T-helper 1 cell treated with Interleukin-12 subunit alpha and Interleukin-12 subunit beta and Interleukin-4 antibody, amounts not matched to agents 30 μg/mL and 1 μg/mL, for 36 hours (primary cell): ENCODE data around the gene SNAP47.

Source experiments
- H3K27ac Mint-ChIP-seq: one replicate; pipeline ENCODE4 v1.8.0; 2021; ENCODE audit warnings: mild to moderate bottlenecking, mixed read lengths
- H3K27me3 Mint-ChIP-seq: one replicate; pipeline ENCODE4 v1.8.0; 2021; ENCODE audit warnings: low read depth, mixed read lengths
- H3K36me3 Mint-ChIP-seq: one replicate; pipeline ENCODE4 v1.8.0; 2021; ENCODE audit warnings: low read depth, mixed read lengths
- H3K4me1 Mint-ChIP-seq: one replicate; pipeline ENCODE4 v1.8.0; 2021; ENCODE audit warnings: low read depth, mixed read lengths
- H3K4me3 Mint-ChIP-seq: one replicate; pipeline ENCODE4 v1.8.0; 2021; ENCODE audit warnings: mild to moderate bottlenecking, moderate library complexity, mixed read lengths
- H3K9me3 Mint-ChIP-seq: one replicate; pipeline ENCODE4 v1.8.0; 2021; ENCODE audit warnings: mixed read lengths

The SNAP47 gene

DNA sequence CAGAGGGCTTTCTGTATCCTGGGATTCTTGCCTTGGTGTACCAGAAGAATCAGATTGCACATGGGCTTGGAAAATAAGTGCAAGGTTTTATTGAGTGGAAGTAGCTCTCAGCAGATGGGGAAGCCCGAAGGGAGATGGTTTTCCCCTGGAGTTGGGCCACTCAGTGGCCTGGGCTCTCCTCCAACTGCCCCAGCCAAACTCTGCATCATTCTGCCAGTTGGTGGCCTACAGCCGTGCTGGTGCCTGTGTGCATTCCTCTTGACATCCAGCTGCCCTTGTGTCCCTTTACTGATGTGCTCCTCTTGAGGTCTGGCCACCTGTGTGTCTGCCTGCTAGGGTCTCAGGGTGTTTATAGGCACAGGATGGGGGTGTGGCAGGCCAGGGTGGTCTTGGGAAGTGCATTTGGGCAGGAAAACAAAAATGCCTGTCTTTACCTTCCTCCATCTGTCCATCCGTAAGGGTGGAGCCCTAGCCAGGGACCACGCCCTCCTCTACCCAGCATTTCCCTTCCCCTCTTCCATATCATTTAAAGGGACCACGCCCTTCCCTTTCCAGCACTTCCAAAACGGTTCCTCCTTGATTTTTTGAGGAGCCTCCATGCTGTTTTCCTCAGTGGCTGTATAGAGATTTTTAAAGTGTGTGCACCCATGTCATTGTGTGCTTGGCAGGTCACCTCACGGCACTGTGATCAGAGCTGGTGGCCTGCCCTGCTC is 18.9 kb downstream of the SNAP47 start:
- Mint-ChIP-seq H3K27ac (no peak overlapping the region), H3K4me3 (no peak overlapping the region), H3K27me3 (no peaks in the 10 kb centered on the region), H3K4me1 (peaks cover 32% of the 10 kb centered on the region), H3K9me3 (no peaks in the 10 kb centered on the region), H3K36me3 (peaks cover 32% of the 10 kb centered on the region)

DNA sequence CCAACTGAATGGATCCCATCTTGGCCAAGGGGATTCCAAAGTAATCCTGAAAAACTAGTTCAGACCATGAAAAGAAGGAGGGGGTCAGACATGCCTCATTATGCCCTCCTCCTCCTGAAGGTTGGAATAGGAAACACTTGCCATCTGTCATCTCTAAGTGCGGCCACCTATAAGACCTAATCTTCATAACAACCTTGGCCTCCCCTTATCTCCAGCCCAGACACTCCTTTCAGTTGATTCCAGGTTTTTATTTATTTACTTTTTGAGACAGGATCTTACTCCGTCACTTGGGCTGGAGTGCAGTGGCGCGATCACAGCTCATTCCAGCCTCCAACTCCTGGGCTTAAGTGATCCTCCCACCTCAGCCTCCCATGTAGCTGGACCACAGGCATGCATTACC is 19.7 kb downstream of the SNAP47 start:
- Mint-ChIP-seq H3K36me3 (peaks cover 37% of the 10 kb centered on the region), H3K27ac (no peak overlapping the region), H3K4me1 (peaks cover 33% of the 10 kb centered on the region)

DNA sequence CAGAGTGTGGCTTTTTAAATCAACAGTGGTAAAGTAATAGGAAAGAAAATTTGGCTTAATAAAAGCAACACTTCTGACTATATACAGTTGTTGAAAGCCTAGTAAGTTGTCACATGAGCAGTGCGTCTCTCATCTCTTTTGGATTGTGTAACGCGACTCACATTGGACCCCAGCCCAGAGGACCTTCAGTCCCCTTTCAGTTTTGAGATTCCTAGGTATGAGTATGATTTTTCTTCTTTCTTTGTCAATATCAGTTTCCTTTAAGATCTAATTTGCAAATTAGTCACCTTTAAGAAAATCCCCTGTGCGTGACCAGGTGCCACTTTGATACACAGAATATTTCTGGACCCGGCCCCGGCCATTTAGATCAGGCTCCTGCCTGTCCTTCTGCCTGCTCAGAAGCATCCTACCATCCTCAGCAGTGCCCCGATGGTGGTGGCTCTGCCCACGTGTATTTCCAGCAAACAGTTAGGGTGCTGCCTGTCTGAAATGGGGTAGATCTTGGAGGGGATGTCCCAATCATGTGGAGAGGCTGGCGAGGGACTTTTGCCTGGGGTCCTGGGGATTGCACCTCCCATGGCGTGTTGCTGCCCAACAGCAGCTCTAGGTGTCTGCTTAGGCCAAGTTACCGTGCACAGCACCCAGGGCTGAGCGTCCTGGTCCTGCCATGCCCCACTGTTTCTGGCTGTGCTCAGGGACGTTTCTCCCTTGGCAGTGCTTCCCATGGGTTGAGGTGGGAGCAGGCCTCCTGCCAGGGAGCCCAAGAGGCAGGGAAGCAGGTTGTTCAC is 21.1 kb downstream of the SNAP47 start:
- no peaks in the 10 kb centered on the region for H3K27me3 Mint-ChIP-seq
- no peak overlapping the region for H3K4me3 Mint-ChIP-seq
- H3K9me3 Mint-ChIP-seq: peaks cover 6% of the 10 kb centered on the region
- peaks cover 48% of the 10 kb centered on the region for H3K36me3 Mint-ChIP-seq
- H3K27ac Mint-ChIP-seq: peak overlapping the region; percentile 7
- H3K4me1 Mint-ChIP-seq: peaks cover 46% of the 10 kb centered on the region

More for the DNA sequence above, 19.7 kb downstream of the SNAP47 start:
- H3K9me3 Mint-ChIP-seq: peaks cover 3% of the 10 kb centered on the region
- no peaks in the 10 kb centered on the region for H3K27me3 Mint-ChIP-seq
- H3K4me3 Mint-ChIP-seq: no peak overlapping the region

DNA sequence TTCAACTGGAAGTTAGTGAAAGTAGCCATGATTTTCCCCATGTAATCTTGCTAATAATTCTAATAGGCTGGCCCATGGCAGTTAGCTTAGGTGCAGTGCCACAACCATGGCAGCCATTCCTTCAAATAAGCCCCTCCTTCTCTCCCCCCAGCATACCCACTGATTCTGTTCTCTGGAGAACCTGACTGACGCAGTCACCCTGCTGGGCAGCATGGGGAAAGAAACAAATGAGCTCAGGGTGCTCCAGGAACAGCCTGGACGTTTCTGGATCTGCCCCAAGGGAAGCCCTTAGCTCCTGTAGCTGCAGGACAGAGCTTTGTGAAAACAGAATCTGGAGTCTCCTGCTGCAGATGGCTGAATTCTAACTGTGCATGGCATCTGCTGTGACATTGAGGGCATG is 22.5 kb downstream of the SNAP47 start:
- Mint-ChIP-seq H3K9me3 (peaks cover 6% of the 10 kb centered on the region), H3K4me1 (peaks cover 58% of the 10 kb centered on the region), H3K36me3 (peaks cover 54% of the 10 kb centered on the region), H3K27me3 (no peaks in the 10 kb centered on the region), H3K4me3 (no peak overlapping the region), H3K27ac (no peak overlapping the region)

DNA sequence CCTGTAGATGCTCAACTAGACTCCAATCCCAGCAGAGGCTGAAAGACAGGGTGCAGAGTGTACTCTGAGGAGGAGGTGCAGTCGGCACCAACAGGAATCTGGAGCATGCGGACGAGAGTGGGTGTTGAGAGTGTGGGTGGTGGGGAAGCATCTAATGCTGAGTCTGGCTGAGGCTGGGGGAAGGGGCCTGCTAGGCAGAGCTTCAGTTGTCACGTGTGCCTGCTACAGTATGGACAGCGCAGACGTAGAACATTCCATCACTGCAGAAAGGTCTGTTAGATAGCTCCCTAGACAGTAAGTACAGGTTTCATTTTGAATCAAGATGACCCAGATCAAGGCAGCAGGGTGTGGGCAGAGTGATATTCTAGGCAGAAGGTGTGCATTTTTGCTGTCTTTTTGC is 23.1 kb downstream of the SNAP47 start:
- Mint-ChIP-seq H3K36me3 (peaks cover 54% of the 10 kb centered on the region), H3K27ac (peak overlapping the region; percentile 31), H3K4me3 (peak overlapping the region; percentile 10)

DNA sequence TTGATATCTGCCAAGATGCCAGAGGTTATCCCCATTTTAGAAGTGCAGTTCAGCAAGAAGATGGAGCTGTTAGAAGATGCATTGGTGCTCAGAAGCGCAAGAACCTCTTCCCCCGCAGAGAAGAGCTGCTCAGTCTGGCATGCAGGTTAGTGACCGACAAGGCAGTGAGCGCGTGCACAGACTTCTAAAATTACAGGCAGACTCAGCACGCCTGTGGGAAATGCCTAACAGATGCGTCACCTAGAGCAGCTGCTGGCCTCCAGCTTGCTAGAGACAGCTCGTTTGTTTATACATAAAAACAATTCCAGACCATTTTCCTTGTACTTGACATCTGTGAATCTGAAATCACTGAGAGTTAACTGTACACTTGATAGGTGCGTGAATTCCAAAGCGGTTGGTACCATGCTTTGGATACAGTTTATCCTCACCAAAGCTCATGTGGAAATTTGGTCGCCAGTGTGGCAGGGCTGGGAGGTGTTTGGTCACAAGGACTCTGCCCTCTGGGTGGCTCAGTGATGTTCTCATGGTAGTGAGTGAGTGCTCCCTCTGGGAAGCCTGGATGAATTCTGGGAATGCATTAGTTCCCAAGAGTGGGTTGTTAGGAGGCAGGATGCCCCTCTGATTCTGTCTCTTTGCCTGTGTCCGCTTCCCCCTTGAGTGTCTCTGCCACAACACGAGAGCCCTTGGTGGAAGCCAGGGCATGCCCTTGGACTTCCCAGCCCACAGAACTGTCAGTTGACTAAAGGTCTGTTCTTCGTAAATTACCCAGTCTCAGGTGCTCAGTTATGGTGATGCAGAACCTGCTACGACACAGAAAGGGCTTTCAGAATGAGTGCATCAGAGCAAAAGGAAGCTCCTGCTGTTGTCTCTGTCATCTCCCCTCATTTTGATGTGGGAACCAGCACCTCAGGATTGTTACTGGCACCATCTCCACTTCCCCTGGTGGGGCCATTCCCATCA is 24.4 kb downstream of the SNAP47 start:
- peaks cover 6% of the 10 kb centered on the region for H3K9me3 Mint-ChIP-seq
- peaks cover 57% of the 10 kb centered on the region for H3K36me3 Mint-ChIP-seq
- peak overlapping the region; percentile 31 for H3K4me3 Mint-ChIP-seq
- H3K4me1 Mint-ChIP-seq: peaks cover 71% of the 10 kb centered on the region
- no peaks in the 10 kb centered on the region for H3K27me3 Mint-ChIP-seq
- peak overlapping the region; percentile 73 for H3K27ac Mint-ChIP-seq

More for the DNA sequence above, 23.1 kb downstream of the SNAP47 start:
- no peaks in the 10 kb centered on the region for H3K27me3 Mint-ChIP-seq
- peaks cover 64% of the 10 kb centered on the region for H3K4me1 Mint-ChIP-seq
- H3K9me3 Mint-ChIP-seq: peaks cover 6% of the 10 kb centered on the region

DNA sequence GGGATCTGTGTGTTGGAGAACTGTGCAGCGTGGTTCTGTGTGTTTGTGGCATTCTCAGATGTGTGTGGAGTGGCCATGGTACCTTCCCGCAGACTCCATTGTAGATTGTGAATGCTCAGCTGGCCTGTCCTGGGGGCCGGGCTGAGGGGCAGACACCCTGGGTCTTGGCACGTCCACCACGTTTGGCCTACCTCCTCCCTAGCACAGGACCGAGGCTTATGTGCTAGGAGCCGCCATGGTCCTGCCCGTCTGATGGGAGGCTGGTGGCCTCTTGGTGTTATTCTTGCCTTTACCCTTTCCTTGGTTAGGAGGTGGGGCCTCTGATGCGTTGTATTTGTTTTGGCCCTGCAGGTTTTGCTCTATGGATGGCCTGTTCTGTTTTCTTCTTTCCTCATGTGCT is 25.1 kb downstream of the SNAP47 start:
- H3K27ac Mint-ChIP-seq: peak overlapping the region; percentile 73
- H3K27me3 Mint-ChIP-seq: no peaks in the 10 kb centered on the region
- H3K4me3 Mint-ChIP-seq: peak overlapping the region; percentile 18
- H3K36me3 Mint-ChIP-seq: peaks cover 57% of the 10 kb centered on the region
- H3K9me3 Mint-ChIP-seq: peaks cover 6% of the 10 kb centered on the region
- peaks cover 77% of the 10 kb centered on the region for H3K4me1 Mint-ChIP-seq

DNA sequence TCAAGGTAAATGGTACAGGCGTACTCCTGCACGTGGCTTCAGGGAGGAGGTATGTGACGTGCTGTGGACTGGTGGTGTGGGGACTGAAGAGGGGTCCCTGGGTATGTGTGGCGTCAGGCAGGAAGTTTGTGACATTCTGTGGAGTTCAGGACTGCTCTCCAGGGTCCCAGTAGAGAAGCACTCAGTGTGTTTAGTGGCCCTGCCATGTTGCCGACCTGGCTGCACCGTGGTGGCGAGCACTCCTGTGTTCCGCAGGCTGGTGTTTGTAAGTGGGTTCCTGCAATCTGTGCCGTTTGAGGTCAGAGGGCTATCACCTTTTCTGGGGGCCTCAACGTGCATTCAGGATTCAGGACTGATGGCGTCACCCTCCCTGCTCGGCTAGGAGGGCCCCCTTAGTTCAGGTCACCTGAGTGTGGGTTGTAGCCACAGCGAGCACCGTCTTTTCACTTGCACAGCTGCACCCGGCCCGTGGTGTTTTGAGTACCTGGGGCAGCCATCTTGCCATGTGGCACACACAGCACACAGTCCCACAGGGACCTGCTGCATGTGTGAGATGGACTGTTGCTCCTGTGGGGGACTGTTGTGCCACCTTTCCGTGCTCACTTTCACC is 26.5 kb downstream of the SNAP47 start:
- Mint-ChIP-seq H3K4me1 (peaks cover 86% of the 10 kb centered on the region), H3K27me3 (no peaks in the 10 kb centered on the region), H3K27ac (peak overlapping the region; percentile 62), H3K4me3 (peak overlapping the region; percentile 5), H3K9me3 (peaks cover 6% of the 10 kb centered on the region), H3K36me3 (peaks cover 58% of the 10 kb centered on the region)

DNA sequence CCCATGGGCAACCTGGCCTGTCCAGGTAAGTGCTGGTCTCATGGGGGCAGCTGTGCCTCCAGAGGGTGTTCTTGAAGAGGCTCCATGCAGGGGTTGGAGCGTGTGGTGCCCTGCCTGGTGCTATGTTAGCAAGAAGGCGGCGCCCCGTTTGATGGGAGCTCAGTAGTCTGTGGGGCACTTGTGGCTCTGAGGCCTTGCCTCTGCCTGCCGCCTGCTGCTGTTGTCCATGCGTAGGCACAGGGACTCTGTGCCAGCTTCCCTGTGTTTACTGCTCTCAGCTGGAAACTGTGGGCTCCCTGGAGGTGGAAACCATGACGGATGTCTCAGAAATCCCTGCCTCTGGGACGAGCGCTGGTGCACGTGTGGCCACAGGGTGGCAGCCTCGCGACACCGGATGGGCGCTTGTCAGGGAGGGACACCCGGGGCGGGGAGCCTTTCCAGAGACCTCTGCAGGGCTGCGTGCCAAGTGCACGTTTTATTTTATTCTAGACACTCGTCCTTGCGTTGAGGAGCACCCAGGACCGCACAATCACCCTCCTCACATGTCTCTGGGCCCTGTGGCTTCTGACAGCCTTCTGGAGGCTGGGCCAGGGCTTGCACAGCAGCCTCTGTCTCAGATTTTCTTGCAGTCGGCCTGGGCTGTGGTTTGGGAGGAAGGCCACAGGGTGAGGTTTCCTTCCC is 27.1 kb downstream of the SNAP47 start:
- Mint-ChIP-seq H3K27ac (peak overlapping the region; percentile 74), H3K27me3 (no peaks in the 10 kb centered on the region), H3K4me3 (peak overlapping the region; percentile 69), H3K4me1 (peaks cover 89% of the 10 kb centered on the region), H3K9me3 (peaks cover 6% of the 10 kb centered on the region), H3K36me3 (peaks cover 59% of the 10 kb centered on the region)

DNA sequence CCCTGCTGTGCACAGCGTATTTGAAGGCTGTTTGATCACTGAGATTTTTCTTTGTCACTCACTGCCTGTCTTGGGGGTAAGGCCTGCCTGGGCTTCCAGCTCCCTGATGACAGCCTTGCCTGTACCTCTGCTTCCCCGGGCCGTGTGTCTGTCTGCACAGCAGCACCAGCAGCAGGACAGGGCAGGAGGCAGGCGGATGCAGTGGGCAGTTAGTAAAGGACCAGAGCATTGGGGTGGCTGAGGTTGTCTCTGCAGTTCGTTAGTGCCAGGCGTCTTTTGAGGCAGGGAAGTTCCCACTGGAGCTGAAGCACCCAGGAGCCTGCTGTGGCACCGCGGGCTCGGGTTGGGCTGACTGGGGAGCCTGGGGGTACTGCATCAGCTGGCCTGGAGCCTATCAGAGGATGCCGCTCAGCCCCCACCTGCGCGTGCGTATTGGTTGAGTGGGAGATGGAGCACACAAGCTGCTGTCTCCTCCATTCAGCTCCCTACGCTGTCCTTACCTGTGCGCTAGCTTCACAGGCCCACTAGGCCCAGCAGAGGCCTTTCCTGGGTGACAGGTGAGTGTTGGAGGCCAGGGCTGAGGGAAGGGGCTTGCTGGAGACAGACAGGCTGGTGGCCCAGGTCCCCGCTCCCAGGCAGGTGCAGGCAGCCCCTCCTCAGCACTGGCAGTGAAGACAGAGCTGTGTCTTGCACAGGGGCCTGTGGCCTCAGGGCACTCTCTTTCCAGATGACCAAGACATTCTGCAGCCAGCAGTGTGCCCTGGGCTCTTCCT is 28.2 kb downstream of the SNAP47 start:
- H3K27me3 Mint-ChIP-seq: no peaks in the 10 kb centered on the region
- H3K4me1 Mint-ChIP-seq: peaks cover 90% of the 10 kb centered on the region
- H3K36me3 Mint-ChIP-seq: peaks cover 60% of the 10 kb centered on the region
- peak overlapping the region; percentile 31 for H3K4me3 Mint-ChIP-seq
- peaks cover 6% of the 10 kb centered on the region for H3K9me3 Mint-ChIP-seq
- H3K27ac Mint-ChIP-seq: peak overlapping the region; percentile 74

DNA sequence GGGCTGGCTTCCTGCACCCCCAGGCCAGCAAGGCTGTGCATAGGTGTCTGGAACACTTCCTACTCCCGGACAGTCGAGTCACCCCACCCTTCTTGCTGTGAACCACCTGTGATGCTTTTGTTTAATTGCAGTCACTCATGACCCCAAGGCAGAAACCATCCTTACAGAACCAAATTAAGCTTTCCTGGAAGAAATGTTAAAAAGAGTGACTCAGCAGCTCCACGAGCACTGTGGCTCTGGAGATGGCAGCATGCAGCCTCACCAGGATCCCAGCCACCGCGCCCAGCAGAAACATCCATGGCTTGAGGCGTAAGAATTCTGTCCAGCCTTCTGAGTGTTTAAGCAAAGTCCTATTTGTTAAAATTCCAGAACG is 28.8 kb downstream of the SNAP47 start:
- Mint-ChIP-seq H3K4me3 (peak overlapping the region; percentile 31), H3K4me1 (peaks cover 87% of the 10 kb centered on the region), H3K9me3 (peaks cover 6% of the 10 kb centered on the region), H3K27ac (peak overlapping the region; percentile 41), H3K36me3 (peaks cover 58% of the 10 kb centered on the region), H3K27me3 (no peaks in the 10 kb centered on the region)

DNA sequence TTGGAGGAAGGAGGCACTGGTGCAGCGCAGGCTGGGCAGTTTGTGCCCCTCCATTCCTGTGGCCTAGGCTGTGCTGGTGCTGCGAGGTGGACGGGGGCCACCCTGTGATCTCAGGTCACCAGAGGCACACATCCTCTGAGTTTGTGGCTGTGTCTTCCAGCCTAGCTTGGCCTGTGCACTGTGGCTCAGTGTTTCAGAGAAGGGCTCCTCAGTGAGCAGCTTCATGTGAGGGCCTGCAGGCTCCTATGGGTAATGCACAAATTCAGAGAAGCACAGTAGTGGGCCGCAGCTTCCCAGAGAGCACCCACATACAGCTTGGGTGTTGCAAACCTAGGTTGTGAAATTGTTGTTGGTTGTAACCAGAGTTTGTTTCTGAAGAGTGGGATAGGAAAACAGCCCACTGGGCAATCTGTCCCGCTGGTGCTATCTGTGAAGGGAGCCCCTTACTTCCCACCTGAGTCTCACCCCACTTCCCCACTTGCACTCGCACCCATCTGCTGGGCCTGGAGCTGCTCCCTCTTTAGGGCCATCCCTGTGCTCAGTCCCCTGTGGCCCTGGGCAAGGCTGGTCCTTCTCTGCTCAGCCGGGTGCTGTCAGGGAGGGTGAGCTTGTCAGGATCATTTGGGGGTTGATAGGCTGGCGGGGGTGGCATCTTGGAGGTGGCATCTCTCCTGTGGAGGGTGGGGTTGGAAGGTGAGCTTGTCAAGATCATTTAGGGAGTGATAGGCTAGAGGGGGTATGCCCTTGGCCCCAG is 30.2 kb downstream of the SNAP47 start:
- Mint-ChIP-seq H3K36me3 (peaks cover 47% of the 10 kb centered on the region), H3K27ac (peak overlapping the region; percentile 80)

More for the DNA sequence above, 30.2 kb downstream of the SNAP47 start:
- Mint-ChIP-seq H3K9me3 (no peaks in the 10 kb centered on the region), H3K4me1 (peaks cover 76% of the 10 kb centered on the region), H3K27me3 (no peaks in the 10 kb centered on the region), H3K4me3 (peak overlapping the region; percentile 40)
